ENCODE measurements around the gene NECTIN2. TPM values are rescaled to one million over a fixed set of nuclear protein-coding genes. Genes with fewer than 3 reads are reported as not detected.
"Not testable (repeated sequence)": the region's sequence is repeated elsewhere in the genome, so short reads cannot be mapped to it uniquely, and the experiment has no call there.

The NECTIN2 gene
- total RNA-seq, 1 donor from 2014 or later = 108 TPM

- ATAC-seq = peak; percentile 9
- no peak for TF ChIP-seq CTCF (IDR thresholded peaks at IDR 0.05)
- Histone ChIP-seq H3K27ac (peak overlapping the region; percentile 17), H3K4me1 (peaks cover 24% of the 10 kb centered on the region), H3K36me3 (no peaks in the 10 kb centered on the region), H3K27me3 (no peaks in the 10 kb centered on the region), H3K9me3 (no peaks in the 10 kb centered on the region), H3K4me3 (no peak overlapping the region)
- intact Hi-C loops (cut with DNase I) = no loop called here
- no peak for DNase-seq
Observed at GRCh38 chr19:44924243-44924725, 78.2 kb downstream of the NECTIN2 start.

- Histone ChIP-seq H3K9me3 (no peaks in the 10 kb centered on the region), H3K27me3 (no peaks in the 10 kb centered on the region), H3K27ac (peak overlapping the region; percentile 40), H3K4me3 (no peak overlapping the region), H3K36me3 (no peaks in the 10 kb centered on the region), H3K4me1 (peaks cover 24% of the 10 kb centered on the region)
- intact Hi-C loops (cut with DNase I) = no loop called here
- no peak for TF ChIP-seq CTCF (IDR thresholded peaks at IDR 0.05)
- peak; percentile 88 for DNase-seq
- peak; percentile 82 for ATAC-seq
Observed at GRCh38 chr19:44925114-44925891, 79.2 kb downstream of the NECTIN2 start.

GRCh38 chr19:44926245-44927077 is 80.4 kb downstream of the NECTIN2 start:
- H3K4me3 ChIP-seq; H3K27me3 ChIP-seq; H3K36me3 ChIP-seq; H3K9me3 ChIP-seq; DNase-seq; intact Hi-C loops (cut with DNase I): not testable (repeated sequence)
- Histone ChIP-seq H3K4me1 (peaks cover 24% of the 10 kb centered on the region), H3K27ac (peak overlapping the region; percentile 14)
- ATAC-seq = peak; percentile 5

- Histone ChIP-seq H3K36me3 (no peaks in the 10 kb centered on the region), H3K4me1 (peaks cover 24% of the 10 kb centered on the region), H3K9me3 (no peaks in the 10 kb centered on the region), H3K27me3 (no peaks in the 10 kb centered on the region), H3K27ac (peak overlapping the region; percentile 44), H3K4me3 (no peak overlapping the region)
- no peak for ATAC-seq
- DNase-seq = no peak
- intact Hi-C loops (cut with DNase I) = no loop called here
- no peak for TF ChIP-seq CTCF (IDR thresholded peaks at IDR 0.05)
Observed at GRCh38 chr19:44927746-44928145, 81.6 kb downstream of the NECTIN2 start.

- Histone ChIP-seq H3K4me1 (peaks cover 20% of the 10 kb centered on the region), H3K9me3 (no peaks in the 10 kb centered on the region), H3K36me3 (no peaks in the 10 kb centered on the region), H3K4me3 (no peak overlapping the region), H3K27ac (no peak overlapping the region), H3K27me3 (no peaks in the 10 kb centered on the region)
- ATAC-seq = no peak
- DNase-seq = no peak
- intact Hi-C loops (cut with DNase I) = no loop called here
- TF ChIP-seq CTCF (IDR thresholded peaks at IDR 0.05) = no peak
Observed at GRCh38 chr19:44930088-44930487, 84.0 kb downstream of the NECTIN2 start.

- no peak for DNase-seq
- Histone ChIP-seq H3K27ac (no peak overlapping the region), H3K27me3 (no peaks in the 10 kb centered on the region), H3K4me1 (peaks cover 11% of the 10 kb centered on the region), H3K9me3 (no peaks in the 10 kb centered on the region), H3K4me3 (no peak overlapping the region), H3K36me3 (no peaks in the 10 kb centered on the region)
- ATAC-seq = no peak
- intact Hi-C loops (cut with DNase I) = no loop called here
- TF ChIP-seq CTCF (IDR thresholded peaks at IDR 0.05) = no peak
Observed at GRCh38 chr19:44931541-44931940, 85.4 kb downstream of the NECTIN2 start.
